Left lobe of liver (tissue), 2 donors: ENCODE measurements around the gene FAM83B. TPM values are rescaled to one million over a fixed set of nuclear protein-coding genes. Genes with fewer than 3 reads are reported as not detected.
"Not testable (repeated sequence)": the region's sequence is repeated elsewhere in the genome, so short reads cannot be mapped to it uniquely, and the experiment has no call there.

Experiments used
- ATAC-seq: fragments of 200-7000 bp; cut with Tn5 transposase; one replicate; pipeline ENCODE4 v1.9.1; 2020; ENCODE audit warnings: mild to moderate bottlenecking, moderate library complexity
- DNase-seq: peaks from one replicate; pipeline ENCODE4 v3.0.0-alpha.2; 2020; ENCODE audit warnings: low spot score
- total RNA-seq: library from RNA; stranded (reverse); gene quantifications from one replicate; pipeline ENCODE4 v1.2.1, GENCODE V29; 2021
- donor health status: DM: no; HTN: no; CAD: no; lungs with moderate emphysema.
- donor health status: DM: no; HTN: yes; CAD: no.

Gene FAM83B
- total RNA-seq, 1 donor from 2014 or later: 0.15 TPM

- no peak for ATAC-seq
- DNase-seq: no peak
Measured at GRCh38 chr6:54856129-54856528, 9.6 kb downstream of the FAM83B start.

GRCh38 chr6:54860132-54860531 lies 13.6 kb downstream of the FAM83B start:
- DNase-seq: no peak
- ATAC-seq: no peak

GRCh38 chr6:54860739-54861138 lies 14.2 kb downstream of the FAM83B start:
- DNase-seq (no peak), ATAC-seq (no peak)

GRCh38 chr6:54861905-54862616 lies 15.5 kb downstream of the FAM83B start:
- no peak for DNase-seq
- no peak for ATAC-seq

- ATAC-seq (no peak), DNase-seq (no peak)
Measured at GRCh38 chr6:54864272-54864671, 17.7 kb downstream of the FAM83B start.

DNA sequence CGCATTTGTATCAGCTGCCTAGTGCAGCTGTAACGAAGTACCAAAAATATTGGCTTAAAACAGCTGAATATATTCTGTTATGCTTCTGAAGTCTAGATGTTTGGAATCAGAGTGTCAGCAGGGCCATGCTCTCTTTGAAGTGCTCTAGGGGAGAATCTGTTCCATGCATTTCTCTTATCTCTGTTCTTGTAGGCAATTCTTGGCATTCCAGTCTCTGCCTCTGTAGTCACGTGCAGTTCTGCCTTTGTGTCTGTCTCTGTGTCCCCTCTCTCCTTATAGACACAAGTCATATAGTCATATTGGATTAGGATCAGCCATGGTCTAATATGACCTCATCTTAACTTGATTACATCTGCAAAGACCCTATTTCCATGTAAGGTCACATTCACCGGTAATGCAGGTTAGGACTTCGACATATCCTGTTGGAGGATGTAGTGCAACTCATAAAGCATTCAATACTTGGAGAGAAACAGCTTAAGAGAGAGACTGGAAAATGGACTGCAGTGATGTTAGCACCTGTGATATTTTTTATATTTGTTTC lies 18.6 kb downstream of the FAM83B start:
- ATAC-seq (no peak), DNase-seq (no peak)

GRCh38 chr6:54868556-54868955 lies 22.0 kb downstream of the FAM83B start:
- DNase-seq (no peak), ATAC-seq (no peak)

GRCh38 chr6:54873599-54873998 lies 27.0 kb downstream of the FAM83B start:
- no peak for ATAC-seq
- no peak for DNase-seq

DNA sequence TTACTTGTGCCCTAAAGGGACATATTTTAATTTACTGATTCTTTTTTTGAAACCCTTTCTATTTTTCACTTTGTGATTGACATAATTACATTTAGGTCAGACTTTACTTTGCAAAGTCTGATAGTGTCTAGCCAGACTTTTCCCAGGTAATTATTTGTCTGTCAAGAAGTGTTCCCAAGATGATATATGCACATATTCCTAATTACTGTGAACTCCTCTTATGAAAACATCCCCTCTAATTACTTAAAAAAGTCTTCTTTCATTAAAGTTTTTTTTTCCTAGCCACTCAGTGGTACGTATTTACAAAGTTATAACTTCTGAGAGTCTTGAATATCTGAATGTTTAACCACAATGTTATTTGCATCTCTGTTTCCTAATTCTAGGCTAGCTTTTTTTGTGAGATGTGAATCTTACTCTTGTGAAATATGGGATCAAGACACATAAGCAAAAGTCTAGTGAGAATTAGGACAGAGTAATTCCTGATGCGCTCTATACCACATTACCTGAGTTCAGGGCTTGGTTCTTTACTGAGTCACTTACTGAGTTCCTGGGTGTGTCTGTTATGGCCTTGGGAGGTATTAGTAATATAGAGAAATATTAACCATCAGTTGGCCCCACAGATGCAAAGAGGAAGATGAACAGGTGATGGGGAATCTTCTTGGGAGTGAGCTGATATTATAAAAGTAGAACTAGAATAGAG lies 27.9 kb downstream of the FAM83B start:
- ATAC-seq: no peak
- DNase-seq: no peak

- DNase-seq (no peak), ATAC-seq (no peak)
Measured at GRCh38 chr6:54875539-54875938, 29.0 kb downstream of the FAM83B start.

DNA sequence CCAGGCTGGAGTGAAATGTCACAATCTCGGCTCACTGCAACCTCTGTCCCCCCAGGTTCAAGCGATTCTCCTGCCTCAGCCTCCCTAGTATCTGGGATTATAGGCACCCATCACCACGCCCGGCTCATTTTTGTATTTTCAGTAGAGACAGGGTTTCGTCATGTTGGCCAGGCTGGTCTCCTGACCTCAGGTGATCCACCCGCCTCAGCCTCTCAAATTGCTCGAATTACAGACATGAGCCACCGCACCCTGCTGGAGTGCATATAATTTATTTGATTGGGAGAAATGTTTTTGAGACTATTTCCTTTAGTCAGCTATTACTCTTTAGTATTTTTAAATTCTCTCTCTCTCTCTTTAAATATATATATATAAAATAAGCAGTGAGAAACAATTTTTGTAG lies 29.8 kb downstream of the FAM83B start:
- DNase-seq: no peak

DNA sequence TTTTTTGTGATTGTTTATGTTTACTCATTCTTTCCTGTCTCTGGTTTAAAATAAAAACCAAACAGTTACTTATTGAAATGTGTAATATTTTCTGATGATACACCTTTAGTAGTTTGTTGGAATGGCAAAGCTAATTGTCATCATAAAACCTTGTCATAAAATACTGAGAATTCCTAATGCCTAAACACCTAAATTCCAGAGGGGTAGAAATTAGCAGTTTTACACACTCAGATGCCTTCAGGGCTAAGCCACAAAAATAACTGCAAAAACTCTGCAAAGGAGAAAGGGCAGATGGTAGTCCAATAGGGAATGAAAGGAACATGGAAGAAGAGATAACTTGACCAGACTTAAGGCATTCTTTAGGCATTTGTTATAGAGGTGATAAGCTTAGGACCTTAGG lies 30.3 kb downstream of the FAM83B start:
- no peak for DNase-seq

More for the DNA sequence above, 29.8 kb downstream of the FAM83B start:
- no peak for ATAC-seq

GRCh38 chr6:54877713-54878317 lies 31.2 kb downstream of the FAM83B start:
- ATAC-seq: no peak
- no peak for DNase-seq

More for the DNA sequence above, 30.3 kb downstream of the FAM83B start:
- no peak for ATAC-seq

DNA sequence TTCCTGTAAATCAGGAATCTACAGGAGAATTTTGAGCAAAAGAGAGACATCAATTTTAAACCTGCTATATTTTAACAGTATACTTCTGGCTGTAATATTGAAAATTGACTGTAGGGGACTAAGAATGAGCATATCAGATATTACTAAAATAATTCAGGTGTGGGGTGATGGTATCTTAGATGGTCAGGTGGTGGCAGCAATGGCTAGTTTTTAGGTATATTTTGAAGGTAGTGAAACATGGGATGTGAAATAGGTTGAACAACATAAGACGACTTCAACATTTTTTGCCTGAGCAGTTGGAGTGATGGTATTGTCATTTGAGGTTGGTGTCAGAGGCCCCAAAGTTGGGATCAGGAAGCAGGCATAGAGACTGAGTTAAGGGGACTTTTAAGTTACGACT lies 32.1 kb downstream of the FAM83B start:
- DNase-seq (no peak), ATAC-seq (no peak)

- ATAC-seq (no peak), DNase-seq (no peak)
Measured at GRCh38 chr6:54879188-54879985, 32.8 kb downstream of the FAM83B start.

DNA sequence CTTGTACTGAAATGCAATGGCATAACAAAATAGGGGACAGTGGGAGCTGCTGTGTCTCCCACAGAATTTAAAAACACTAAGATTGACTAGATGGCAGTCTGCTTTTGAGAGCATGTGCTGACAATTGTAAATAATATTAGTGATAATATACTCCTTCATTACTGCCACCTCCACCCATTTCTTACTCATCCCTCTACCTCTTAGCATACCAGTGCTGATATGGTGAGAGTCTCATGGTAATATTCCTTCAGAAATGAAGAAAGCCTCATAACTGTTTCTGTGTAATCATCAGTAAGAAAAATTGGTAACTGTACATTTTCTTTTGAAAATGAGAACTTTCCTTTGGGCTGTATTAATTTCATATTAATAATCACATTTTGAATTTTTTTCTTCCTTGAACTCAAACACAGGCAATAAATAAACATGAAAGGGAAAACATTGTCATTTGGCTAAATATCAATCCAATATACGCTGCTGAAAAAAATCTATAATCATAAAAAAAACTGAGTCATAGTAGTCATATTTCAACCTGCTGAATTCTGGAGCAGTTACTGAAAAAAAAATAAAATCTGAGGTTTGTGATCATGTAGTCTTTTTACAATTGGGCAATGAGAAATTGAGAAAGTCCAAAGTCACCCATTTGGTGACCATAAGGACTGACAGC lies 34.6 kb downstream of the FAM83B start:
- ATAC-seq (no peak), DNase-seq (no peak)

GRCh38 chr6:54881891-54882290 lies 35.3 kb downstream of the FAM83B start:
- not testable (repeated sequence) for ATAC-seq, DNase-seq

GRCh38 chr6:54886932-54887584 lies 40.5 kb downstream of the FAM83B start:
- ATAC-seq: no peak
- DNase-seq: no peak

- DNase-seq: no peak
- no peak for ATAC-seq
Measured at GRCh38 chr6:54891536-54891935, 45.0 kb downstream of the FAM83B start.

GRCh38 chr6:54892831-54893230 lies 46.3 kb downstream of the FAM83B start:
- DNase-seq (no peak), ATAC-seq (no peak)
